ENCODE results near the gene ERGIC3.

Gene ERGIC3

DNA sequence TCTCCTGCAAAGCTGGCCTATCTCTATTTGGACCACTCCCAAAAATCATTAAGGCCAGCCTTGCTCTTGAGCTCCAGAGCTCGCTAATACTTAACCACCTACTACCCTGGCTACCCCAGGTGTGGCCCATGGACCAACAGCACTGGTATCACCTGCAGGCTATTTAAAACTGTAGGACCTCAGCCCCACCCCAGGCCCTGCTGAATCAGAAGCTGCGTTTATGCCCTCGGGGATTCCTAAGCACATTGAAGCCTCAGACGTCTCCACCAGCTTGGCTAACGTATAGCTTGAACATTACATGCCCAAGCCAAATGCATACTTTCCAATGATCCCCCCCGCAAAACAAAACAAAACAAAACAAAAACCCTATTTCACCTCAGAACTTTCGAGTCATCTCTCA is 54.0 kb downstream of the ERGIC3 start:
- DNase-seq (ENCODE audit: low read depth in 1 of 2, low spot score in 1 of 2) = no peak

GRCh38 chr20:35597186-35597585 is 55.3 kb downstream of the ERGIC3 start:
- DNase-seq (ENCODE audit: low read depth in 1 of 2, low spot score in 1 of 2) = no peak

DNA sequence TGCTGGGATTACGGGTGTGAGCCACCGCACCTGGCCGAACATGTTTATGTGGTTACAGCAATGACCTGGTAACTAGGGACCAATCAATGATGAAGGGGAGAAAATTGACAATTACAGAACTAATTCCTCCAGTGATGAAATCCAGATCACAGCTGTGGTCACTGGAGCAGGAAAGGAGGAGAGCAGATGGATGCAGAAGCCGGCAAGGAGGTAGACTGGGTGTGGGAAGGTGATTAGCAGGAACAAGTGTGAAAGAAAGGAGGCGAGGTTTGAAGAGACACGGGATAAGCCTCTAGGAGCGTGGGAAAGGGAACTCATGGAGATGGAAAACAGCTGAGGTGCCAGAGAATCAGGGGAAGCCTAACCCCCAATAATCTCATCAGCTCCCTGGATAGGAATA is 56.6 kb downstream of the ERGIC3 start:
- DNase-seq (ENCODE audit: low read depth in 1 of 2, low spot score in 1 of 2) = no peak

- DNase-seq (ENCODE audit: low read depth in 1 of 2, low spot score in 1 of 2) = no peak
Observed at GRCh38 chr20:35598899-35599775, 57.3 kb downstream of the ERGIC3 start.

DNA sequence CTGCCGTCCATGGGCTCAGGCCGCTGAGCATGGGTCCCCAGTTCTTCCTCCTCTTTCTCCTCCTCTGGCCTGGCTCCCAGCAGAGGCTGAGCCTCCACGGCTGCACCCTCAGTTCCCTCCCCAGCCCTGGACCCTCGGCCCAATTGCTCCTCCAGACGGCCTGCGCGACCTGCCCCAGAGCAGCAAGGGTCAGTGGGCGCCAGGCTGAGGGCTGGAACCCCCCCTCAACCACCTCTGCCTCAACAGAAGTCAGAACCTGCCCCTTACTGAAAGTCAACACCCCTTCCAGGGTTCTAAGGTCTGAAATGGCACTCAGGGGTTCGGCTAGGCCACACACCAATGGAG is 57.9 kb downstream of the ERGIC3 start:
- DNase-seq (ENCODE audit: low read depth in 1 of 2, low spot score in 1 of 2) = no peak

DNA sequence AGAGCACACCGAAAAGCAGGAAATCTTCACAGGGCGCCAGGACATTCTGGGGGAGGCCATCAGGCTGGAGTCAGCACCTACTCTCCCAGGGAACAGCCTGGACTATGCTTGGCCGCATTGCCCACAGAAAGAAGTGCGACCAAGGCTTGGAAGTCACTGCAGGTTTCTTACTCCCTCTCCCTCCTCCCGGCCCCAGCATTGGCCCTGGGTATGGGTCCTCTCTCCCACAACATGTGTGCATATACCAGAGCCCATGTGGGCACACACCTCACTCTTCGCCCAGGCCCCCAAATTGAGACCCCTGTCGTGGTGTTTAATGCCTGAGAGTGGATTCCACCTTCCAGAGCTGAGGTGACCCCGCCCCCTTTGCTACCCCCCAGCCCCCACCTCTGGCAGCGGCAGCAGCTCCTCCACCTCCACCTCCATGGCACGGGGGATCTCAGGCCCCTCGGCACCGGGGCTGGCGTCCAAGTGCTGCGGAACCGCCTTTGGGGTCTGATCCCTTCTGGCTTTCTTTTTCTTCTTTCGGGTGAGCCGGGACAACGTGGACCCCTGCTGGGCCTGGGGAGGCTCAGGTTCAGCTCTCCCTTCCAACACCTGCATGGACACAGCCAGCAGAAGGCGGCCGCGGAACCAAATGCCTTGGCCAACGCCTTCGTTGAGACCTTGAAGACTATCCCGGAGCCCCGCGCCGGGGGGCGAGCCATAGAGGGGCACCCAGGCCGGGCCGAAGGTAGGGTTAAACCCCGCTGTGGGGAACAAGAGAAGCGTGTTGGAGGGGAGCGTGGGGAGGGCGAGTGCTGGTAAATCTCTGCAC is 58.5 kb downstream of the ERGIC3 start:
- no peak for DNase-seq (ENCODE audit: low read depth in 1 of 2, low spot score in 1 of 2)

DNA sequence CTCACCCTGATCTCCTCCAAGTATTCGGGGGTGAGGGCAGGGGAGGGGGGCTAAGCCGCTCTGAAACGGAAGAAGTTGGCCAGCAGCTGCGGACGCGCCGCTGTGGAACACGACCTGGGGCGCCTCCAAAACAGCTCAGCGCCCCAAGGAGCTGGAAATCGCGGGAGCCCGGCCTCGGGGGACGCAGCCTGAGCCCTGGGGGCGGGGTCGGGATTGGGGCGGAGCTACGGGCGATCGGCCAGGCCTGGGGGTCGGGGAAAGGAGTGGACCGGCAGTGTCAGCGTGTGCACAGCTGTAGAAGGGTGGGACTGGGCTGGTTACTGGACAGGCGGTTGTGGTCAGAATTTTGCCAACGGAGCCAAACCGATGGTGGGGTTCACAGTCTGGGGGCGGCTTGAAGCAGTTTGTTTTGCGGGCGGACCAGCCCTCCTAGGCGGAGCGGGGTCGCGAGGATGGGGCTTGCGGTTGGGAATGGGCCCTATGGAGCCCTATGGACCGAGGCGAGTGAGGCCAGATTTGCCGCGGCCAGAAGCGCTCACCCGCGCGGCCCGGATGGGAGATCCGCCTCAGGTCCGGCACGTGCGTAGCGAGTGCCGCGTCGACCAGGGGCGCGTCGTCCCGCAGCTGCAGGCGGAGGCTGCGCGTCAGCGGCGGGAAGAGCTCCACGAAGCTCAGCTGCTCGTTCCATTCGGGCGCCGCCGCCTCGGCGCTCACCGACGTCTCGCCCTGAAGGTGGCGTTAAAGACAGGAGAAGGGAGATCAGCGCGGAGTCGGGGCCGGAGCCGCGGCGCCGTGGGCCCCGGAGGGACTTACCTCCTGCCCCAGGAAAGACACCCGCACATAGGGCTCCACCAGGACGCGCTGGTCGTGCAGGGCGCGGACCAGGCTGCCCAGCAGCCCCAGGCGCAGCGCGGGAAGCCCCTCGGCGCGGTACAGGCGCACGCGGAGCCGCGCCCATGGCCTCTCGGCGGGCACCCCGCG is 59.4 kb downstream of the ERGIC3 start:
- DNase-seq (ENCODE audit: low read depth in 1 of 2, low spot score in 1 of 2) = peak; percentile 51 to 66

DNA sequence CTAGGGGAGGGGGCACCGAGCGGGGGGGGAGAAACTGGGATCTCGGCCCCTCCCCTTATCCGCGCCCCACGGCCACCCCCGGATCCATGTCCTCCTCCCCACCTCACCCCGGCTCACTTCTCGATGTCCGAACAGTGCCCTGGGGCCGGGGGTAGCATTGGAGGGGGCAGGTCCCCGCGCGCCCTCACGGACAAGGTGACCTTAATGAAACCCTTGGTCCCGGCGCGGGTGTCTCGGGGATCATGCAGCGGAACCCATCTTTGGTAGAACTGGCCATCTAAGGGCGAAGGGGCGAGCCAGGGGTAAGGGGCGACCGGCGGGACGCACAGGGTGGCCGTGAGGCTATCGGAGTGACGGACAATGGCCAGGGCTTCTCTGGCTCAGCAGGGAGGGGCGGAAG is 60.1 kb downstream of the ERGIC3 start:
- DNase-seq (ENCODE audit: low read depth in 1 of 2, low spot score in 1 of 2) = no peak

- no peak for DNase-seq (ENCODE audit: low read depth in 1 of 2, low spot score in 1 of 2)
Observed at GRCh38 chr20:35602851-35603495, 61.1 kb downstream of the ERGIC3 start.

DNA sequence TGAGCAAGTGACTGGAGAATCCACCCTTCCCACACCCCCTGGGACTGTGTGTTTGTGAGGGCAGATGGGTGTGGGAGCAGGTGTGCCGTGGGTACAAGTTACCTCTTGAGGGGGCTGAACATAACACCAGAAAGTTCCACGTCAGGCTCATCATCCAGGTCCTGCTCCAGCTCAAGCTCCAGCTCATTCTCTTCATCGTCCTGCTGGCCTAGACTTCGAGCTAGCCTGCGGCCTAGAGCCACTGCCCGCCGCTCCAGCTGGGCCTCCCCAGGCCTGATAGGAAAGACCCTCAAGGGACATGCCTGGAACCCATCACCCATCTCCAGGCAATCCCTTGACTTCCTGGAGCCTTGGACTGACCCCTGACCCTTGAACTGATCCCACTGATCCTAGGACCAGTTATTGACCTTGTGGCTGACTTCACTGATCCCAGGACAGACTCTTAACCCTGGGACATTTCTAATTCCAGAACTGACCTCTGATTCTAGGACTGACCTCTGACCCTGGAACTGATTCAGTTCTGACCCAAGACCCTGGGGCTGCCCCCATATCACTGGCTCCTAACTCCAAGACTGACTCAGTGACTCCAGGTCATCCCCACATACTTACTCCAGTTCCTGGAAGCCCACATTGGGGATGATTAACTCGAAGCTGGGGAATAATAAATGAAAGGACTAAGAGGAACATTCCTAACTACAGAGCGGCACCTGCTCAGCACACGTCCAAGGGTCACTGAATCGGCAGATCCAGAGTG is 62.0 kb downstream of the ERGIC3 start:
- no peak for DNase-seq (ENCODE audit: low read depth in 1 of 2, low spot score in 1 of 2)

DNA sequence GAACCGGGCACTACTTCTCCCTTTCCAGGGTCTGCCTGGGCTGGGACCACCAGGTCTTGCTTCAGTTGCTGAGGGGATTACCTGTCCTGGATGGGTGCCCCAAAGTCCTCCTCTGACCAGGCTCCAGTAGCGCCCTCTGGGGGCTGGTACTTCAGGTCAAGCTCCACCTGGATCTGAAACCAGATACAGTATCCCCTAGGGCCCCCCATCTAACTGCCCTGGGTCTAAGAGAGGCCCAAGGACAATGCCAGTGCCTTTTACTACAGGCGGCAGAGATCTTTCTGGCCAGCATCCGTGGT is 62.5 kb downstream of the ERGIC3 start:
- no peak for DNase-seq (ENCODE audit: low read depth in 1 of 2, low spot score in 1 of 2)

GRCh38 chr20:35606127-35606526 is 64.2 kb downstream of the ERGIC3 start:
- DNase-seq (ENCODE audit: low read depth in 1 of 2, low spot score in 1 of 2) = no peak
